Liver (tissue), 3 donors: ENCODE data around the gene ITGB7.

Source experiments
- ATF3 ChIP-seq: IDR thresholded peaks from 2 replicates; pipeline ENCODE4 v1.6.1; 2016; ENCODE audit warnings: antibody characterized with exemption
- CTCF ChIP-seq: fragments of 150-350 bp; IDR thresholded peaks from 2 replicates; pipeline ENCODE4 v1.5.1; 2017; ENCODE audit warnings: improper control_type of control experiment, low read depth, low read length; ENCODE audit not compliant: missing input control
- EGR1 ChIP-seq, 2 donors: IDR thresholded peaks; 2 replicates each; pipeline ENCODE4 v1.6.1; 2016 to 2018; ENCODE audit warnings: antibody characterized with exemption in 2 of 2, low read depth in 2 of 2
- FOXA1 ChIP-seq: IDR thresholded peaks from 2 replicates; pipeline ENCODE4 v1.6.1; 2016; ENCODE audit warnings: antibody characterized with exemption
- GABPA ChIP-seq, 2 donors: IDR thresholded peaks in 1 of 2; conservative IDR thresholded peaks in 1 of 2; 2 replicates each; pipeline ENCODE4 v1.6.1; 2016; ENCODE audit warnings: antibody characterized with exemption in 2 of 2, mild to moderate bottlenecking in 1 of 2, moderate library complexity in 1 of 2
- MAX ChIP-seq: IDR thresholded peaks from 2 replicates; pipeline ENCODE4 v1.6.1; 2016; ENCODE audit warnings: antibody characterized with exemption
- RAD21 ChIP-seq, 2 donors: IDR thresholded peaks; 2 replicates each; pipeline ENCODE4 v1.6.1; 2016; ENCODE audit warnings: antibody characterized with exemption in 2 of 2, mild to moderate bottlenecking in 2 of 2
- REST ChIP-seq: IDR thresholded peaks from 2 replicates; pipeline ENCODE4 v1.6.1; 2016; ENCODE audit warnings: antibody characterized with exemption, mild to moderate bottlenecking
- RXRA ChIP-seq, 2 donors: IDR thresholded peaks; 2 replicates each; pipeline ENCODE4 v1.6.1; 2017 to 2018; ENCODE audit warnings: antibody characterized with exemption in 2 of 2, mild to moderate bottlenecking in 1 of 2
- SP1 ChIP-seq: IDR thresholded peaks from 2 replicates; pipeline ENCODE4 v1.6.1; 2018; ENCODE audit warnings: antibody characterized with exemption, mild to moderate bottlenecking
- TAF1 ChIP-seq: conservative IDR thresholded peaks from 2 replicates; pipeline ENCODE4 v1.6.1; 2016; ENCODE audit warnings: antibody characterized with exemption, mild to moderate bottlenecking
- YY1 ChIP-seq: IDR thresholded peaks from 2 replicates; pipeline ENCODE4 v1.6.1; 2016; ENCODE audit warnings: antibody characterized with exemption, mild to moderate bottlenecking
- ZBTB33 ChIP-seq: IDR thresholded peaks from 2 replicates; pipeline ENCODE4 v1.6.1; 2016; ENCODE audit warnings: antibody characterized with exemption
- donor health status: healthy.
- donor health status: healthy.

- TF ChIP-seq GABPA (IDR thresholded peaks at IDR 0.05 in 1 of 2, conservative IDR thresholded peaks at IDR 0.05 in 1 of 2) (no peak), CTCF (no peak), TAF1 (no peak), REST (no peak), ZBTB33 (no peak), ATF3 (no peak), MAX (no peak), FOXA1 (no peak), YY1 (no peak), SP1 (no peak), RAD21 (IDR thresholded peaks at IDR 0.05) (no peak), EGR1 (IDR thresholded peaks at IDR 0.05; ENCODE audit: low read depth in 2 of 2) (no peak), RXRA (IDR thresholded peaks at IDR 0.05) (no peak)
Measured at GRCh38 chr12:53233671-53234121, 26.6 kb upstream of the ITGB7 start.
